Esophagus squamous epithelium (tissue), 4 donors: ENCODE measurements around the gene TMPRSS3.

Source experiments
- POLR2A ChIP-seq, 4 donors: fragments of 450-650 bp; IDR thresholded peaks; one replicate each; pipeline ENCODE4 v1.6.1; 2017; ENCODE audit warnings: antibody characterized with exemption in 4 of 4, mild to moderate bottlenecking in 4 of 4, moderate library complexity in 3 of 4
- TF ChIP-seq, protein P1 (sequence below), 6 experiments: fragments of 450-650 bp in 4 of 6; fragments of 200-600 bp in 2 of 6; sonication (generic) in 2 of 6; IDR thresholded peaks; one replicate each; pipeline ENCODE4 v1.5.1; 2016 to 2019; ENCODE audit warnings: antibody characterized with exemption in 6 of 6, mild to moderate bottlenecking in 4 of 6, moderate library complexity in 4 of 6

DNA sequence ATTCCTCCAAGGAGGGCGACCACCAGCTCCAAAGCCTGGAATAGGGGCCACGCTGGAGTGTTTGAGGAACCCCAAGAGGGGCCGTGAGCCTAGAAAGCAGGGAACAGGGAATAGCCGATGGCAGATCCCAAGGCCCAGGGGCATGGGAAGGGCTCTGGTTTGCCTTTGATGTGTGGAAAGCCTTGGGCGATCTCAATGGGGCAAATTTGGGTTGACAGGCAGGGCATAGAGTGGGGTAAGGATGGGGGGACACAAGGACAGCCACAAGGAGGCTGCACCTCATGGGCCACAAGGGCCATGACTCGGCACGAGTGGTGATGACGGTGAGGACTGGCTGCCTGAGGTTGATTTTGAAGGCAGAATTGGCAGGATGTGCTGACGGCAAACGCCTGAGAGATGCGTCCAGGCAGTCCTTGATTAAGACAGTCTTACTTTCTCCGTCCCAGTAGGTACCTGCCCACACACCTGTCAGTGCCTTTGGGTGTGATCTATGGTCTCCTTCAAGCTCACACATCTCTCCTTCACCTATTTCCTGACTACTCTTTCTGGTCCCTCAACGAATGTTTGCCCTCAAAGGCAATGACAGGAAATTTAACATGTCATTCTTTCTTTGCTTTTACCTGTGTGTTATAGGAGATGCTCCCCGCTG is 2.0 kb upstream of the TMPRSS3 start:
- TF ChIP-seq, protein P1, sequence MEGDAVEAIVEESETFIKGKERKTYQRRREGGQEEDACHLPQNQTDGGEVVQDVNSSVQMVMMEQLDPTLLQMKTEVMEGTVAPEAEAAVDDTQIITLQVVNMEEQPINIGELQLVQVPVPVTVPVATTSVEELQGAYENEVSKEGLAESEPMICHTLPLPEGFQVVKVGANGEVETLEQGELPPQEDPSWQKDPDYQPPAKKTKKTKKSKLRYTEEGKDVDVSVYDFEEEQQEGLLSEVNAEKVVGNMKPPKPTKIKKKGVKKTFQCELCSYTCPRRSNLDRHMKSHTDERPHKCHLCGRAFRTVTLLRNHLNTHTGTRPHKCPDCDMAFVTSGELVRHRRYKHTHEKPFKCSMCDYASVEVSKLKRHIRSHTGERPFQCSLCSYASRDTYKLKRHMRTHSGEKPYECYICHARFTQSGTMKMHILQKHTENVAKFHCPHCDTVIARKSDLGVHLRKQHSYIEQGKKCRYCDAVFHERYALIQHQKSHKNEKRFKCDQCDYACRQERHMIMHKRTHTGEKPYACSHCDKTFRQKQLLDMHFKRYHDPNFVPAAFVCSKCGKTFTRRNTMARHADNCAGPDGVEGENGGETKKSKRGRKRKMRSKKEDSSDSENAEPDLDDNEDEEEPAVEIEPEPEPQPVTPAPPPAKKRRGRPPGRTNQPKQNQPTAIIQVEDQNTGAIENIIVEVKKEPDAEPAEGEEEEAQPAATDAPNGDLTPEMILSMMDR (IDR thresholded peaks at IDR 0.05) = no peak
- no peak for TF ChIP-seq POLR2A (IDR thresholded peaks at IDR 0.05)
